NCI-H2196 treated with DMSO at 0.1 percent for 48 hours (cell line): ENCODE data around the gene MSI1.

Experiments
- DNase-seq: peaks from one replicate; lab custom pipeline; 2025; ENCODE audit not compliant: unreplicated experiment; lab: John Stamatoyannopoulos, UW

MSI1 gene

DNA sequence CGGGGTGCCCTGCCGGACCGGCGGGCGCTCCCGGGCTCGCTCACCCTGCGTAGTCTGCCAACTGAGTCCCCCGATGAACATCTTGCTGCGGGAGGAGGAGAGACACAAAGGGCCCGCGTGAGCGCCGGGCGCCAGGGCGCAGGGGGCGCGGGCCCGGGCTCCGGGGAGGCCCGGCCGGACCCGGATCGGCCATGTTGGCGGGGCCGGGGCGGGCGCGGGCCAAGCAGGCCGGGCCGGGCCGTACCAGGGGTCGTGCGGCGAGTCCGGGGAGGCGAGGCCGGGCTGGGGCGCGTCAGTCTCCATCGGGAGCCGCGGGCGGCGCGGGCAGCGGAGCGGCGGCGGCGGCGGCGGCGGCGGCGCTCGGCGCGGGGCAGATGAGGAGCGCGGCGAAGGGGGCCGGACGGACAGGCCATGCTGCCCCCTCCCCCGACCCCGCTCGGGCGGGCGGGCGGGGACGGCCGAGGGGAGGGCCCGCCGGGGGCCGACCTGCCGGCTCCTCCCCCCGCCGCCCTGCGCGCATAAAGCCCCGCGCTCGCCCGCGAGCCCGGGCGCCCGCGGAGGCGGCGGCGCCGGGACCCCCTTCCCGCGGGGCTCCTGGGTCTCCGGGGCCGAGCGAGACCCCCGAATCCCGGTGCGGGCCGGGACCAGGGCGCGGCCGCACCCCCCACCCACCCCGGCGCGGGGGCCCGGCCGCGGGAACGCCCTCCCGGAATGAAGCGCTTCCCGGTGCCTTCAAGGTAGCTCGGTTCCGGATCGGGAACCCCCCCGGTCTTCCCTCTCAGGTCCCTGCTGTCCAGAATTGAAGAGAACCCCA is at the start of gene MSI1:
Gene MSI1, minus strand, starts transcription at position 376 of the 814 bp plus-strand sequence. Its CDS starts 73 bp downstream, at position 303.
- DNase-seq: no peak

DNA sequence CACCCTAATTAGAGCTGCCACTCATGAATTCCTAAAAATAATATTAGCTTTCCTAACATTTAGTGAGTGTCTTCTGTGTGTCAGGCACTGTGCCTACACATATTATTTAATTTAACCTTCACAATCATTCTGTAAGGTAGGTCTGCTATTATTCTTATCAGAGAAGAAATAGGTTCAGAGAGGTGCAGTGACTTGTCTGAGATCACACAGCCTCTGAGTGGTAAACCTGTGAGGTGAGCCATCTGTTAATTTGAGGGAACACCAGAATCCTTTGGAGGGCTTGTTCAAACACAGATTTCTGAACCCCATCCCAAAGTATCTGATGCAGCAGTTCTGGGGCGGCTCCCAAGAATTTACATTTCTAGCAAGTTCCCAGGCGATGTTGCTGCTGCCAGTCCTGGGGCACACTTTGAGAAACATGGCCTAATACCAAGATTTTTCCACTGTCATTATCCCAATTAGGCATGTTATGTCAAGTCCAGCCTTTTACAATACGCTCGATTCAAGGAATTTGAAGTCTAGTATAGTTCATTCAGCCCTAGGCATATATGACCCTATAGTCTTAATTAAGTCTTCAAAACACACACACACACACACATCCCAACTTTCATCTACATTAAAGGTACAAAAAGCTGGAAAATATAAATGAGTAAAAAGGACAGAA is 49.1 kb upstream of the MSI1 start:
- no peak for DNase-seq

DNA sequence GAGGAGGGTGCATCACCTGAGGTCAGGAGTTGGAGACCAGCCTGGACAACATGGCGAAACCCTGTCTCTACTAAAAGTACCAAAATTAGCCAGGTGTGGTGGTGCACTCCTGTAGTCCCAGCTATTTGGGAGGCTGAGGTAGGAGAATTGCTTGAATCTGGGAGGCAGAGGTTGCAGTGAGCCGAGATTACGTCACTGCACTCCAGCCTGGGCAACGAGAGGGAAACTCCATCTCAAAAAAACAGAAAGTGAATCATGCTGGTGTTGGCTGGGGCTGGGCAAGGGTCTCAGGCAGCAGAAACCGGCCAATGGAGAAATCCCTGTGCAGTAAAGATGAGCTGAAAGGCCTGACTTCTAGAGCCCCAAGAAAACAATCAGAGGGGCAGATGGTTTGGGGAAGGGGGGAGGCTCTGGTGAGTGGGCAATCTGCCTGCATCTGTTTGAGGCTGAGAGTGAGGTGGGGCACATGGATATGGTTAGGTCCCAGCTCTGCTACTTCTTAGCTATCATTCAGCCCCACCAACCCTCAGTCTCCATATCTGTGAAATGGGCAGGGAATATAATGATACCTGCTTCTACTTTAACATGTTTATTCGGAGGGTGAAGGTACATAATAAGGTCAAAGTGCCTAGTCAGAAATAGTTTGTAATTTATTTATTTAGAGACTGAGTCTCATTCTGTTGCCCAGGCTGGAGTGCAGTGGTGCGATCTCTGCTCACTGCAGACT is 47.7 kb upstream of the MSI1 start:
- DNase-seq: no peak

DNA sequence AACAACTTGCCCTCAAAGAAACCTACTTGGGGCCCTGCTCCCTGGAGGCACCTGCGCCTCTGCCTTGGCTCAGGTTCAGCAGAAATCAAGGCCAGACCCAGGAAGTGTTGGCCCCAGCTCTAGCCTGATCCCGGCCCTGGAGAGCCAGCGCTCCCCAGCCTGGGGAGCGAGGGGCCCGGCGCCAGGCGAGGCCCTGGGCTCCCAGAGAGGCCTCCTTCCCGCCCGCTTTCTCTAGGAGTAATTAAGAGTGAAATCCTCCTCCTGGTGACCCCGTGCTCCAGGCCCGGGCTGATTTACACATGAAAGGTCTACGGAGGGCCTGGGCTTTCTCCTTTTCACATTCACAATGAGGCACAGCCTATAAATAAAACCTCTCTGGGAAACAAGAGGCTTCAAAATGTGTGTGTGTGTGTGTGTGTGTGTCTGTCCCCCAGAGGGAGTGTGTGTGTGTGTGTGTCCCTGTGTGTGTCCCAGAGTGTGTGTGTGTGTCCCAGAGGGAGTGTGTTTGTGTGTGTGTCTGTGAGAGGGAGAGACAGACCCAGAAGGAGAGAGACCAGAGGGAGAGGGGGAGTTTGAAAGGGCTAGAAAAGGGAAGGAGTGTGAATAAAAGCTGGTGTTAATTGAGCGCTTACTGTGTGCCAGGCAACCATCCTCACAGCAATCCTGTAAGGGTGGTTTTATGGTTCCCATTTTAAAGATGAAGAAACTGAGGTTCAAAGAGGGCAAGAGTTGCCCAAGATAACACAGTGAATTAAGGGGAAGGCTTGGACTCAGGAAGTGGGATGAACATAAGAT is 45.1 kb upstream of the MSI1 start:
- DNase-seq: no peak

DNA sequence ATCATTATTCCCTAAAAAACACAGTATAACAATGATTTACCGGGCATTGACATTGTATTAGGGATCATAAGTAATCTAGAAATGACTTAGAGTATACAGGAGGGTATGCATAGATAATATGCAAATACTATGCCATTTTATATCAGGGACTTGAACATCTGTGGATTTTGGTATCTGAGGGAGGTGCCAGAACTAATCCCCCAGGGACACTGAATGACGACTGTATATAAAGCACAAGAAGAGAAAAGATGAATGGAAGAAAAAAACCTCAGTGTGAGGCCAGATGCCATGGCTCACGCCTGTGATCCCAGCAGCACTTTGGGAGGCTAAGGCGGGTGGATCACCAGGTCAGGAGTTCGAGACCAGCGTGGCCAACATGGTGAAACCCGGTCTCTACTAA is 43.5 kb upstream of the MSI1 start:
- DNase-seq: no peak

DNA sequence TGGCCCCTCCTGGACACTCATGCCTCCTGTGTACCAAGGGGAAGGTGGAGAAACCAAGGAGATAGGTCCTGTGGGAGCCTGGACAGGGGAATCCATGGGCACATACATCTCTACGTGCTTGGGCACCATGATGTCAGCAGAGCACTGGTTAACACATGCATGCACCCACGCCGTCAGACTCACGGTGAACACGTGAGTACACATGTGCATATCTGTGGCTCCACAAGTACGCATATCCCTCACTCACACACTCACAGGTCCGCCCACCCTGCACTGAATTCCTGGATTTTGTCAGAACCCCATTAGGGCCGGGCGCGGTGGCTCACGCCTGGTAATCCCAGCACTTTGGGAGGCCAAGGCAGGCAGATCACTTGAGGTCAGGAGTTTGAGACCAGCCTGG is 39.8 kb upstream of the MSI1 start:
- DNase-seq: no peak

DNA sequence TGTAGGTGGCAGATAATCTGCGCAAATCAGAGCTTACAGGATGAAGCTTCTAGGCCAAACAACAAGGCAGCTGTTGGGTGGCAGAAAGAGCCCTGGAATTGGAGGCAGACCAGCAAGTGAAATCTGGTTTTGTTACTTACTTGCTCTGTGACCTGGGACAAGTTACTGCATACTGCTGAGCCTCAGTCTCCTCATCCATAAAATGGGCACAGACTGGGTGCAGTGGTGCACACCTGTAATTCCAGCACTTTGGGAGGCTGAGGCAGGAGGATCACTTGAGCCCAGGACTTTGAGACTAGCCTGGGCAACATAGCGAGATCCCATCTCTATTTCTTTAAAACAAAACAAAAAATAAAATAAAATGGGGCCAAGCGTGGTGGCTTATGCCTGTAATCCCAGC is 37.6 kb upstream of the MSI1 start:
- no peak for DNase-seq

DNA sequence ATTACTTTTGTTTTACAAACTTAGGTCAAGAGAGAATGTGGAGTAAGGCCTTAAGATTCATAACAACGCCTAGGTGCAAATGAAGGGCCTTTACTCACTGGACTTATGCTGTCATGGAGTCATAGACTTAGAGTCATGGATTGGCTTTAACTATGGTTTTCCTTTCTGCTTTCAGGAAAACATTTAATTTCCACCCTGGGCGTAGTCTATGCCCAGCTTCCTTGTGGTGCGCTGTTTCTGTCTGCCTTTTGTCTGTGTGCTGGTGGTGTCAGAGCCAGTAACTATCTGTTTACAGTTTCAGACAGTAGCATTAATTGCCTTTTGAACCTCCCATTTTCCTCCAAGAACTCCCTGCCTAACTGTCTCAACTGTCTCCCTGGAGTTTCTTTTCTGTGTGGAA is 37.1 kb upstream of the MSI1 start:
- no peak for DNase-seq

DNA sequence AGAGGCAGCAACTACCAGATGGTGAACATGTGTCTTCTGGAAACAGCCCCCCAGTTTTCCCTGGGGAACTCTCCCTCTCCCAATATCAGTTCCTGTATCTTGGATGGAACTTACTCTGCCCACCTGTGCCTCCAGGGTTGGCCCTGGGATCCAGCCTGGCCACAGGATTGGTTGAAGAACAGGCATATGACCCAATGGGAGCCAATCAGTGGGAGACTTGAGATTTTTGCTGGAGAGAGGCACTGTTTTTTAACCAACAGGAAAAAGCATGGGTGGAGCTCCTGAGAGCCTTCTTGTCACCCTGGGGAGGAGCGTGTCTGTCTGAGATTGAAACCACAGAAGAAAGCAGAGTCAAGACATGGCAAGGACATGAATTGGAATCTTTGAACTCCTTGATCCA is 35.3 kb upstream of the MSI1 start:
- DNase-seq: no peak

DNA sequence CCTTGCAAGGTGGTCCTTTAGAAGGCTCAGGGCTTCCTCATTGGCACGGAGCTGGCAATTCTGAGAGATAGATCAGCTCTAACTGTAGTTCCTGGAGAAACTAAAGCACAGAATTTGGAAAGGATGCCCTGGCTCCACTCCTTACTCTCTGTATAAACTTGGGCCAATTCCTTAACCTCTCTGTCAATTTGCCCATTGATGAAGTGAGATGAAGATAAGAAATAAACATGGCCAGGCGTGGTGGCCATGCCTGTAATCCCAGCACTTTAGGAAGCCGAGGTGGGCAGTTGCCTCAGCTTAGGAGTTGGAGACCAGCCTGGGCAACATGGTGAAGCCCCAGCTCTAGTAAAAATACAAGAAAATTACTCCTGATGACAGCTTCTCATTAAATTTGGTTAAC is 34.9 kb upstream of the MSI1 start:
- no peak for DNase-seq

DNA sequence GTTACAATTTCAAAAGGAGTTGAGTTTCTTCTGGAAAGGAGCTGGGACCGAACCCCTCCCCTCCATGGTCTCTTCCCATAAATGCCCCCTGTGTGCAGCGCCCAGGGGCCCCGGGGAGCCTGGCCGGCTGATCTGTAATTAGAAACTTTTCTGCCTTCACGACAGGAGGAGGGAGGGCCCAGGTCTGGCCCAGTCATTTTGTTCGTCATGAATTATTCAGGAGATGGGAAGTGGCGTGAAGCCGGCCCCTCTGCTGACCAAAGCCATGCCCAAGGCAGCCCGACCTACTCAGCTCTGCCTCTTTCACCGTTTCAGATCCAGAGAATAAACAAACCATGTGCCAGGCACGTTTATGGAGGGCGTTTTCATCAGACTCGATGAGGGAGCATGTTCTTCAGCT is 33.3 kb upstream of the MSI1 start:
- DNase-seq: no peak

DNA sequence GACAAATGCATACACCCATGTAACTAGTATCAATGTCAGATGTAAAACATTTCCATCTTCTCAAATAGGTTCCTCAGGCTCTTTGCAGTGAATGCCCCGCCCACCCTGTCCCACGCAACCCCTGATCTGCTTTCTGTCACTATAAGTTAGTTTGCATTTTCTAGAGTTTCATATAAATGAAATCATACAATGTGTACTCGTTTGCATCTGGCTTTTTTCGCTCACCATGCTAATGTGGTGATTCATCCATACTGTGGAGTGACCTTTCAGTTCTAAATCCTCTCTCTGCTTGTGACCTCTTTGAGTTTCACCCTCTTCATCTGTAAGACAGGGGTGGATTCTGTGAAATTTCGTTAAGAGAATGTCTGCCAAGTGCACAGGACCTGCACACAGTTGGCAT is 30.6 kb upstream of the MSI1 start:
- no peak for DNase-seq

DNA sequence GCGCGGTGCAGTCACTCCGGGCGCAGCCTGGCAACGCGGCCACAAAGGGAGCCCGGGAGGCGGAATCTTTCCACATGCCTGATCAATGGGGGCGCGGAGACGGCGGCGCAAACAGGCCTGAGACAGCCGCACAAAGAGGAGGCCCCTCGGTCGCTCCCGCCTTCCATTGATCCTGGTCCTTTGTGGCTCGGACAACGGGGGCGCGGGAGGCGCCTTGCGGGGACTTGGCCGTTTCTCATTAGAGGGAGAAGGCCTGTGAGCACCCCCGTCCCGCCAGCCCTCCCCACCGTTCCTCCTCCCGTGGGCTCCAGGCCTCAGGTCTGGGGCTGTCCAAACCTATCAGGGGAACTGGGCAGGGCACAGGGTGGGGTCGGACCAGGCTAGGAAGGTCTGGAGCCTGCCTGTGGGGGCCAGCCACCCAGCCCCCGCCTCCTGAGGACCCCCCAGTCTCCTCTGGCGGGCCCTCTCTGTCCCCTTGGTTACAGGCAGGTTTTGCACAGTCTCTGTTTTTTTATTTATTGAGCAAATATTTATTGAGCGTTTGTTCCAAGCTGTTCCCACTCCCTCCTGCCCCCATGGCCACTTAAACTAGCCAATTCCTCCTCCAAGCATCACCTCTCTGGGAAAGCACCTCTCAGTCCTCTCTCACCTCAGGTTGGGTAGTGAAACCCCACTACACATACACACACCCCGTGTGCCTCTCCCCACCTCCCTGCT is 29.0 kb upstream of the MSI1 start:
- no peak for DNase-seq

DNA sequence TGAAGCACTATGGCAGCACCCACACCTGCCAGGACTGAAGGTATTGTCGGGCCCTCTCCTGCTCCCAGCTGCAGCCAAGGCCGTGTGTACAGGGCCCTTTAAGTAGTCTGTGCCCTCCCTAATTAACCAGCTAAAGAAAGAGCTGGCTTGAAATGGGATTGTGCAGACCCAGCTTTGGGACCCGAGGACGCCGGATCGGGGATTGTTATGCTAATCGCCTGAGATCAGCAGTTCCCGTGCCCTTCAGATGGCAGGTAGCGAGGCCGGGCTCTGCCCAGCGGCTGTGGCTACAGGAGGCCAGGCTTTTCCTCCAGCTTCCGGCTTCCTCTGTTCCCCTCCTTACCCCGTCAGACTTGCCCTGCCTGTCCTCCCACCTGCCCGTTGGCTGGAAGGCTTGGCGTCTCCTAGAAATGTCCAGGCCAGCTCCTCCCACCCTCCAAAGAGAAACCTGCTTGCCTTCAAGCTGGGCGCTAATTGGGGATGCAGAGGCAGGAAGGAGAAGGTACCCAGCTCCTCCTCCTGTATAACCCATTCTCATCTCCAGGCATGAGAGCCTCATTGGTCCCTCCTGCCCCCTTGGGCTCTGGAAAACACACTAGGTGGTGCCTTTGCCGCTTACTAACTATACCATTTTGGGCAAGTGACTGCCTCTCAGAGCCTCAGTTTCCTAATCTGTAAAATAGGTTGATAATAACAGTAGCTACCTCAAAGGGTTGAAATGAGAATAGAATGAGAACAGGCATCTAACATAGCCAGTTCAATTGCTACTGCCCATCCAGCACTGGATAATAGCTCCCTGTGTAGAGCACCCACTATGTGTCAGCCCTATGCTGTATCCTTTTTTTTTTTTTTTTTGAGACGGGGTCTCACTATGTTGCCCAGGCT is 25.8 kb upstream of the MSI1 start:
- peak; percentile 37 for DNase-seq

DNA sequence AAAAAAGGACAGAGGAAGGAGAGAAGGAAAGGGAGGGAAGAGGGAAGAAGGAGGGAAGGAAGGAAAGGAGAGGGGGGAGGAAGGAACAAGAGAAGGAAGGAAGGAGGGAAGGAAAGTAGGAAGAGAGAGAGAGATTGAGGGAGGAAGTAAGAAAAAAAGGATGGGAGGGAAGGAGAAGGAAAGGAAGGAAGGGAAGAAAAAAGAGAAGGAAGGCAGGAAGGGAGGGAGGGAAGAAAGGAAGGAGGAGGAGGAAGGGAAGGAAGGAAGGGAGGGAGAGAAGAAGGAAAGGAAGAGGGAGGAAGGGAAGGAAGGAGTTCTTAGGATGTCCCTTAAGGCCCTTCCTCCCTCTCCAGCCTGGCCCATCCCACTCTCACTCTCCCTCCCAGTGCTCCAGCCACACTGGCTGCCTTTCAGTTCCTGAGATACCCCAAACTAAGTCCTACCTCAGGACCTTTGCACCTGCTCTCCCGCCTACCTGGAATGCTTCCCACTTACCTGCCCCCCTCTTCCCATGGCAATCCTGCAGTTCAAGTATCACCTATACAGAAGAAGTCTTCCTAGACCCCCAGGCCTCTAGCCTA is 21.7 kb upstream of the MSI1 start:
- DNase-seq: no peak

DNA sequence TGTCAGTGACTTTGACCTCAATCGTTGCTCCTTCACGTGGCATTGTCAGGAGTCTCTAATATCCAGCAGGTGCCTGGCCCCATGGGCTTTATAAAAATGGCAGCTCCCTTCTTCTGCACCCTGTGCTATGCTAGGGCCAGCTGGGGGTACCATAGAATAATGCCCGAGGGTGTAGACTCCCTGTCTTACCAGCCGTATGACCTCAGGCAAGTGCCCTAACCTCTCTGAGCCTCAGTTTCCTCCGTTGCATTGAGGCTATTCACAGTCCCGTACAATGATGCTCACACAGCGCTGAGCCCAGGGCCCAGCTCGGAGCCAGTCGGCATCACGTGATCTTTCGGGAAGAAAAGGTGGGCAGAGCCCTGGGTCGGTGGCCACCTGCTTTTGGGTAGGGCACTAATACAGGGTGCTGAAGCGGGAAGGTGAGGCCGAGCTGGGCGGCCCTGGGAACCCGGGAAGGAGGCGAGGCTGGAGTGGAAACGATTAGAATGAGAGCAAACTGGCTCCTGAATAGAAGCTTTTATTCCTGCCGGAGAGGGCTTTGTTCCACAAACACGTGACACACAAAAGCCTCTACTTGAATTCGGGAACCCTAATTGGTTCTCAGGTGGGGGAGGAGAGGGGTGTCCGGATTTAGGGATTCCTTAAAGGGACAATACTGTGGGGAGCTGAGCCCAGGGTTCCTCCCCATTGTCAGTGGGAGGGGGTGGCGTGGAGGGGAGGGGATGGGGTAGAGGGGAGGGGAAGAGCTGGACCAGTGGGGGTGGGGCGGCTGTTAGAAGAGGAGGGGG is 19.9 kb upstream of the MSI1 start:
- peak; percentile 31 for DNase-seq

DNA sequence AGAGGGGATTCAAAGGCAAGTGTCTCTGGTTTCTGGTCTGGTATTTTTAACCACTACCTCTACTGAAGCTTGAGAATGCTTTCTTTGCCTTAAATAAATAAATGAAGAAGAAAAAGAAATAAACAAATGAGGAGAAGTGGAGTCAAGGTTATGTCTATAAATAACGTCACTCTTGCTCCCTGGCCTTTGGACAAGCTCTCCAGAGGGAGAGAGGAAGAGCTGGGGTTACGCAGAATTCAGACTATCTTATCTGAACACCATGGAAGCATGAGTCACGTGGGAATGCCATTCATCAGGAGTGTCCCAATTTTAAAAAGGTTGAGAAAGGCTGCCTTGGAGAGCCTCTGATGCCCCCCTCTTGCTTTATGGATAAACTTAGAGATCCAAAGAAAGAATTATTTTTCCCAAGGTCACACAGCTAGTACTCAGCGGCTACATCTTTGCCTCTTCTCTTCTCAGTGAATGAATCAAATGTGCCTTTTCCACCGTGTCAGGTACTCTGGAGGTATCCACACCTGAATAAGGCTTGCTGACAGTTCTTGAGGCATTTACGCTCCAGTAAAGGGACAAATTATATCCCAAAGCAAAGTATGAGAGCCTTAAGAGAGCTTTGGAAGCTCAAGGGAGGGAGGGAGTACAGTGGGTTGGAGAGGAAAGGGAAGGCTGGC is 12.9 kb upstream of the MSI1 start:
- no peak for DNase-seq

DNA sequence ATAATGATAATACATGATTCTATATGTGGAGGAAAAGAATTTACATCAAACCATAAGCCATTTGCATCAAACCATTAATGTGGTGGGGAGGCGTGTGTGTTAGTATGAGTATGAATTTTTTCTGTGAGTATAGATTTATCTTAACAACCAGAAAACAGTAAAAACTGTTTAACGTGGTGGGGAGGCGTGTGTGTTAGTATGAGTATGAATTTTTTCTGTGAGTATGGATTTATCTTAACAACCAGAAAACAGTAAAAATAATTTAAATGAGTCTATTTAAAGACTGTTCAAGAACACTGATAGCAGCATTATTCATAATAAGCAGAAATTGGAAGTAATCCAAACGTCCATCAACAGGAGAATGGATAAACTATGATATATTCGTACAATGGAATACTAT is 9.1 kb upstream of the MSI1 start:
- no peak for DNase-seq
